GM20000 (cell line): ENCODE data around the gene SLC35C1.

Experiments
- DNase-seq: peaks from one replicate; pipeline ENCODE4 v3.0.0; 2012; ENCODE audit warnings: low spot score
- CTCF ChIP-seq: IDR thresholded peaks from 2 replicates; pipeline ENCODE4 v1.5.1; 2012; ENCODE audit warnings: mild to moderate bottlenecking, control low read depth; ENCODE audit errors: extremely low read depth, missing control alignments

SLC35C1 gene

GRCh38 chr11:45773786-45774655, 30.9 kb upstream of the SLC35C1 start:
- TF ChIP-seq CTCF = no peak
- no peak for DNase-seq

GRCh38 chr11:45774786-45775185, 30.2 kb upstream of the SLC35C1 start:
- no peak for TF ChIP-seq CTCF
- no peak for DNase-seq

- no peak for DNase-seq
- TF ChIP-seq CTCF = no peak
Observed at GRCh38 chr11:45777127-45777969, 27.6 kb upstream of the SLC35C1 start.

GRCh38 chr11:45778341-45778740, 26.6 kb upstream of the SLC35C1 start:
- no peak for DNase-seq
- no peak for TF ChIP-seq CTCF

GRCh38 chr11:45779602-45780001, 25.3 kb upstream of the SLC35C1 start:
- TF ChIP-seq CTCF = no peak

GRCh38 chr11:45786272-45786671, 18.7 kb upstream of the SLC35C1 start:
- no peak for DNase-seq
- TF ChIP-seq CTCF = no peak

More at GRCh38 chr11:45779602-45780001, 25.3 kb upstream of the SLC35C1 start:
- DNase-seq = no peak

GRCh38 chr11:45788887-45789286, 16.1 kb upstream of the SLC35C1 start:
- no peak for DNase-seq
- no peak for TF ChIP-seq CTCF
